H1 (cell line): ENCODE measurements around the gene SLC6A7. TPM values are rescaled to one million over a fixed set of nuclear protein-coding genes. Genes with fewer than 3 reads are reported as not detected.
A peak's percentile ranks its signal among the peaks of the same experiment; 100 is the strongest.

ENCODE experiments used
- CTCF ChIA-PET: fragments of 300-600 bp; sonication (Branson Sonifier 250); formaldehyde crosslinking; loops from one replicate; lab custom pipeline; 2021; ENCODE audit not compliant: partially characterized antibody; lab: Charles Lee
- POLR2A ChIA-PET: fragments of 300-600 bp; sonication (Branson Sonifier 250); formaldehyde crosslinking; loops from one replicate; lab custom pipeline; 2021; ENCODE audit warnings: inconsistent platforms; ENCODE audit not compliant: partially characterized antibody; lab: Charles Lee
- DNase-seq, 2 experiments: peaks; one replicate each; pipeline versions ENCODE4 v3.0.0 to v3.0.0-alpha.2; 2010 to 2022; ENCODE audit warnings: low spot score in 2 of 2, low read depth in 1 of 2, mixed read lengths in 1 of 2
- FAIRE-seq: peaks from 2 replicates; lab custom pipeline; 2011; peaks lifted over from hg19 to GRCh38; lab: Jason Lieb, UNC
- H2AFZ ChIP-seq: 2 replicates; pipeline ENCODE4 v1.8.1; 2012; ENCODE audit warnings: low read length, inconsistent platforms
- H2AK5ac ChIP-seq: 2 replicates; pipeline ENCODE4 v1.6.1; 2013; ENCODE audit warnings: low read depth, low read length
- H2BK120ac ChIP-seq: replicated peaks from 2 replicates; pipeline ENCODE3; 2013; ENCODE audit warnings: low read depth, low read length, inconsistent platforms
- H2BK12ac ChIP-seq: 2 replicates; pipeline ENCODE4 v1.6.1; 2013; ENCODE audit warnings: low read depth, low read length
- H2BK15ac ChIP-seq: 2 replicates; pipeline ENCODE4 v1.6.1; 2013; ENCODE audit warnings: low read length
- H2BK20ac ChIP-seq: 2 replicates; pipeline ENCODE4 v1.6.1; 2013; ENCODE audit warnings: low read length
- H2BK5ac ChIP-seq: 2 replicates; pipeline ENCODE4 v1.6.1; 2013; ENCODE audit warnings: low read depth, low read length
- H3K14ac ChIP-seq: 2 replicates; pipeline ENCODE4 v1.6.1; 2013; ENCODE audit warnings: inconsistent platforms; ENCODE audit not compliant: insufficient read length
- H3K18ac ChIP-seq: 2 replicates; pipeline ENCODE4 v1.6.1; 2013; ENCODE audit warnings: low read length; ENCODE audit errors: extremely low read depth
- H3K23ac ChIP-seq: 2 replicates; pipeline ENCODE4 v1.6.1; 2013; ENCODE audit warnings: inconsistent platforms; ENCODE audit not compliant: insufficient read length
- H3K23me2 ChIP-seq: 2 replicates; pipeline ENCODE4 v1.6.1; 2013; ENCODE audit warnings: low read depth, low read length
- H3K27ac ChIP-seq: 2 replicates; pipeline ENCODE4 v1.6.1; 2011; ENCODE audit warnings: low read depth, low read length, inconsistent platforms
- H3K27me3 ChIP-seq, 4 experiments: replicated peaks in 1 of 4; 1 replicate in 1 of 4; 2 replicates in 3 of 4; pipeline versions ENCODE4 v1.6.1 to v1.8.1; 2011 to 2013; ENCODE audit warnings: low read length in 3 of 4, mild to moderate bottlenecking in 3 of 4, inconsistent platforms in 2 of 4, mixed read lengths in 2 of 4, moderate library complexity in 1 of 4; ENCODE audit not compliant: control insufficient read depth in 3 of 4, insufficient read depth in 3 of 4; ENCODE audit errors: extremely low read depth in 1 of 4
- H3K36me3 ChIP-seq, 4 experiments: 2 replicates each; pipeline versions ENCODE4 v1.6.1 to v1.8.1; 2011 to 2013; ENCODE audit warnings: mild to moderate bottlenecking in 4 of 4, low read length in 3 of 4, moderate library complexity in 2 of 4, control low read depth in 1 of 4, inconsistent platforms in 1 of 4; ENCODE audit not compliant: insufficient read depth in 4 of 4, control insufficient read depth in 2 of 4
- H3K4ac ChIP-seq: replicated peaks from 2 replicates; pipeline ENCODE3; 2013; ENCODE audit warnings: low read length, low read depth, mixed read lengths, inconsistent platforms; ENCODE audit not compliant: insufficient read length
- H3K4me1 ChIP-seq, 4 experiments: replicated peaks in 1 of 4; 1 replicate in 1 of 4; 2 replicates in 3 of 4; pipeline versions ENCODE4 v1.6.1 to v1.8.1; 2011 to 2013; ENCODE audit warnings: low read length in 3 of 4, inconsistent platforms in 2 of 4, mixed read lengths in 1 of 4; ENCODE audit not compliant: insufficient read depth in 4 of 4, control insufficient read depth in 3 of 4
- H3K4me2 ChIP-seq, 2 experiments: 2 replicates each; pipeline versions ENCODE4 v1.6.1 to v1.8.1; 2011 to 2013; ENCODE audit warnings: low read depth in 2 of 2, low read length in 2 of 2, control low read depth in 1 of 2, inconsistent platforms in 1 of 2, mild to moderate bottlenecking in 1 of 2; ENCODE audit not compliant: insufficient read depth in 1 of 2
- H3K4me3 ChIP-seq, 4 experiments: fragments of 200-600, 300-600 bp in 1 of 4; sonication (generic), shearing (Covaris generic), sonication (Bioruptor Twin) in 1 of 4; 2 replicates each; pipeline versions ENCODE4 v1.5.1 to v1.8.1; 2011 to 2016; ENCODE audit warnings: low read length in 4 of 4, low read depth in 3 of 4, control low read depth in 2 of 4, inconsistent platforms in 2 of 4, mild to moderate bottlenecking in 2 of 4, mixed read lengths in 1 of 4, moderate library complexity in 1 of 4; ENCODE audit not compliant: insufficient read depth in 2 of 4; ENCODE audit errors: extremely low read depth in 1 of 4
- H3K56ac ChIP-seq: replicated peaks from 2 replicates; pipeline ENCODE3; 2013; ENCODE audit warnings: low read depth, mild to moderate bottlenecking, mixed read lengths, low read length, inconsistent platforms; ENCODE audit not compliant: insufficient read length
- H3K79me1 ChIP-seq: 2 replicates; pipeline ENCODE4 v1.6.1; 2013; ENCODE audit warnings: low read depth, low read length, control low read depth
- H3K79me2 ChIP-seq, 2 experiments: 2 replicates each; pipeline versions ENCODE4 v1.6.1 to v1.8.1; 2012 to 2013; ENCODE audit warnings: low read length in 2 of 2, mild to moderate bottlenecking in 2 of 2, inconsistent platforms in 1 of 2; ENCODE audit not compliant: insufficient read depth in 2 of 2, control insufficient read depth in 1 of 2
- H3K9ac ChIP-seq, 4 experiments: replicated peaks in 1 of 4; 1 replicate in 1 of 4; 2 replicates in 3 of 4; pipeline versions ENCODE4 v1.6.1 to v1.8.1; 2011 to 2013; ENCODE audit warnings: low read depth in 3 of 4, low read length in 3 of 4, control low read depth in 2 of 4, mild to moderate bottlenecking in 2 of 4, moderate library complexity in 2 of 4, inconsistent platforms in 1 of 4; ENCODE audit errors: extremely low read depth in 1 of 4
- H3K9me3 ChIP-seq, 2 experiments: 2 replicates each; pipeline versions ENCODE4 v1.6.1 to v1.8.1; 2012 to 2013; ENCODE audit warnings: mild to moderate bottlenecking in 2 of 2, moderate library complexity in 2 of 2, control low read depth in 1 of 2, inconsistent platforms in 1 of 2, low read depth in 1 of 2, low read length in 1 of 2, mixed read lengths in 1 of 2; ENCODE audit not compliant: insufficient read depth in 2 of 2
- H4K20me1 ChIP-seq, 2 experiments: replicated peaks in 1 of 2; 2 replicates each; pipeline versions ENCODE3 to v1.8.1; 2011 to 2013; ENCODE audit warnings: inconsistent platforms in 2 of 2, low read length in 2 of 2, mild to moderate bottlenecking in 1 of 2; ENCODE audit not compliant: insufficient read depth in 2 of 2, control insufficient read depth in 1 of 2
- H4K5ac ChIP-seq: 2 replicates; pipeline ENCODE4 v1.6.1; 2013; ENCODE audit warnings: low read length, low read depth, mixed read lengths, inconsistent platforms; ENCODE audit not compliant: insufficient read length
- H4K8ac ChIP-seq: 2 replicates; pipeline ENCODE4 v1.8.0; 2013; ENCODE audit warnings: mild to moderate bottlenecking, moderate library complexity, low read length, inconsistent platforms; ENCODE audit not compliant: insufficient read depth; ENCODE audit errors: extremely low read depth
- H4K91ac ChIP-seq: replicated peaks from 2 replicates; pipeline ENCODE3; 2013; ENCODE audit warnings: low read length, mixed read lengths, inconsistent platforms; ENCODE audit not compliant: insufficient read length
- BACH1 ChIP-seq: IDR thresholded peaks from 2 replicates; pipeline ENCODE4 v1.6.1; 2012; ENCODE audit warnings: low read length, improper control_type of control experiment
- KDM5A ChIP-seq: fragments of 200-600 bp; IDR thresholded peaks from 2 replicates; pipeline ENCODE4 v1.7.1; 2012; ENCODE audit warnings: mild to moderate bottlenecking, low read length, inconsistent platforms, mixed read lengths
- RFX5 ChIP-seq: IDR thresholded peaks from 2 replicates; pipeline ENCODE4 v1.6.1; 2011; ENCODE audit warnings: low read depth, low read length, improper control_type of control experiment, borderline replicate concordance
- RXRA ChIP-seq: IDR thresholded peaks from 2 replicates; pipeline ENCODE4 v1.6.1; 2011; ENCODE audit warnings: low read depth, mild to moderate bottlenecking, low read length, moderate library complexity; ENCODE audit not compliant: insufficient read depth
- TBP ChIP-seq: IDR thresholded peaks from 2 replicates; pipeline ENCODE4 v1.6.1; 2011; ENCODE audit warnings: low read depth, low read length, improper control_type of control experiment
- WGBS, 2 experiments: shearing (Covaris generic) in 1 of 2; methylation state at CpG; one replicate each; pipeline versions ENCODE4 v1.1.6 to v1.1.7; 2013 to 2015; ENCODE audit warnings: low lambda C conversion rate in 2 of 2, mixed read lengths in 2 of 2, inconsistent platforms in 1 of 2, low coverage in 1 of 2, missing lambda C conversion rate in 1 of 2; ENCODE audit not compliant: insufficient replicate concordance in 2 of 2, insufficient coverage in 1 of 2, insufficient read length in 1 of 2; ENCODE audit errors: extremely low coverage in 1 of 2, missing lambda C conversion rate in 1 of 2; 5-methylcytosine and 5-hydroxymethylcytosine counted together
- polyA plus RNA-seq, 7 experiments: library from polyadenylated mRNA; depleted of rRNA in 3 of 7; stranded (reverse) in 5 of 7; unstranded in 2 of 7; fragments of >200 nt in 5 of 7; fragments of 200-250 nt in 2 of 7; gene quantifications; 1 replicate in 5 of 7; 2 replicates in 1 of 7; 4 replicates in 1 of 7; pipeline versions ENCODE4 v1.2.1 to v1.2.3, GENCODE V29; 2011 to 2013; ENCODE audit warnings: missing spikeins in 2 of 7, mixed read lengths in 2 of 7
- total RNA-seq: library from RNA; stranded (reverse); fragmentation: NEBNext Ultra II Directional; extraction: Animal tissue kit (Norgen Biotek cat#: 25700); gene quantifications from 2 replicates; pipeline ENCODE4 v1.2.1, GENCODE V29; 2021

The SLC6A7 gene
- total and polyA plus RNA-seq, 2 of the 8 experiments (the other 6 are each of a cell fraction or from before 2014, with no cell fraction given) = 0.07 to 0.12 TPM

DNA sequence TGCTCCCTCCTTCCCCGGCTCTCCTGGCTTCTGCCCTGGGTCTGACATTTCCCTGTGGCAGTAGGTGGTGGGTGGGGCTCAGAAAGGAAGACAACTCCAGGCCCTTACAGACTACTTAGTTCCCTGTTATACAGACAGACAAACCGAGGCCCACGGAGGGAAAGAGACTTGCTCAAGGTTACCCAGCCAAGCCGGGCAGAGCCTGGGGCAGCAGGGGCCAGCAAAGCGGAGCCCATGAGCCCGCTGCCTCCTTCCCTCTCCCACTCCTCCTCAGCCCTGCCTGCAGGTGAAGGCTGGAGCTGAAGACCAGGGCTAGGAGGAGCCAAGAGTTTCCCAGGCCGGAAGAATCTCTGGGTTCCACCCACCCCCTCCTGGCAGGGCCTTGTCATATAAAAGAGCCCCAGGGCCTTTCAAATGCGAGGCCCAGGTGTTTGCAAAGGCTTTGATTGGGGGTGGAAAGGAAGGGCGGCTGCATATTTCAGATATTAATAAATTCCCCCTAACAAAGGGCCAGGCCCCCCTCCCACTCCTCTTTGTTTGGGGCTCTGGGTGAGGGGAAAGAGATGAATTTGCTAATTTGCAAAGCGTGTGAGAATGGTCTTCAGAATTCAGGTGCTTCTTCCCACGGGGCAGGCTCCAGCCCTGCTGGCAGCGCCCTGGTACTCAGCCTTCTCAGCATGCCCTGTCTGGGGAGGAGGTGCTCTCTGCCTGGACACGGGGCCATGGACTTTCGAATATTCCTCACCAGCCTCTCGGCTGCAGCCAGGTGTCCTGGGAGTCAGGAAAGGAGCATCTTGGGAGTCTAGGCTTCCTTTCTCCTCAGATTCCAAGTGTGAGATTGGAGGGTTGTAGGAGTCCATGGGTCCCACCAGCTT is 21.5 kb downstream of the SLC6A7 start:
- Histone ChIP-seq H2BK5ac (peak overlapping the region; percentile 66; the same call in 1 of the 2 replicates), H3K4me3 (peak overlapping the region in 3 of 4 experiments; percentile 7 to 29 (median 7); a peak in 3 of 8 replicates), H3K9me3 (no peaks in the 10 kb centered on the region), H4K20me1 (no peaks in the 10 kb centered on the region), H2BK120ac (peak overlapping the region; percentile 81), H4K91ac (peak overlapping the region; percentile 92), H3K79me2 (no peaks in the 10 kb centered on the region), H3K9ac (peak overlapping the region in 1 of 4 experiments; percentile 39; a peak in 2 of 7 replicates), H2BK20ac (peak overlapping the region; percentile 93), H3K27me3 (peaks cover 0 to 3% (median 0%) of the 10 kb centered on the region in 4 experiments; a peak in 1 of 7 replicates), H3K56ac (no peak overlapping the region), H3K18ac (peak overlapping the region; percentile 75), H3K23me2 (no peaks in the 10 kb centered on the region), H3K79me1 (no peaks in the 10 kb centered on the region), H2AK5ac (peak overlapping the region; percentile 69; the same call in 1 of the 2 replicates), H3K23ac (no peak overlapping the region), H4K8ac (peak overlapping the region; percentile 69), H3K14ac (no peak overlapping the region), H4K5ac (peak overlapping the region; percentile 11), H3K4me2 (peak overlapping the region; percentile 8 to 58), H3K4me1 (peaks cover 6 to 42% (median 29%) of the 10 kb centered on the region in 4 experiments), H2BK12ac (peak overlapping the region; percentile 94; the same call in 1 of the 2 replicates), H3K27ac (no peak overlapping the region), H2AFZ (no peak overlapping the region), H2BK15ac (peak overlapping the region; percentile 19; the same call in 1 of the 2 replicates), H3K4ac (peak overlapping the region; percentile 84), H3K36me3 (no peaks in the 10 kb centered on the region)
- FAIRE-seq (no peak), DNase-seq (peak; percentile 68 to 79)
- WGBS, 2 experiments = 20% methylated on average over 10 of the region's 15 CpGs; no CpG with 5 or more reads in 1 of the 2 experiments
- ChIA-PET CTCF (interaction anchor here (0.6 to 22.9 kb wide), 12 partner anchors 14 to 155 kb away, joined by 3 to 406 read pairs (median 3); partner anchors contain the start of genes CDX1, PDGFRB and SLC6A7), POLR2A (interaction anchor here (1.2 to 2.0 kb wide), 4 partner anchors 12 to 32 kb away, joined by 3 to 5 read pairs (median 3); no protein-coding TSS in a partner anchor)
- TF ChIP-seq RXRA (no peak), BACH1 (no peak), KDM5A (no peak), TBP (no peak), RFX5 (no peak)
